Measurements from ENCODE around the gene HSD17B14.

HSD17B14 gene

GRCh38 chr19:48822514-48822913 lies 13.8 kb downstream of the HSD17B14 start:
- DNase-seq: no peak

- DNase-seq: no peak
Observed at GRCh38 chr19:48821633-48822032, 14.7 kb downstream of the HSD17B14 start.

DNA sequence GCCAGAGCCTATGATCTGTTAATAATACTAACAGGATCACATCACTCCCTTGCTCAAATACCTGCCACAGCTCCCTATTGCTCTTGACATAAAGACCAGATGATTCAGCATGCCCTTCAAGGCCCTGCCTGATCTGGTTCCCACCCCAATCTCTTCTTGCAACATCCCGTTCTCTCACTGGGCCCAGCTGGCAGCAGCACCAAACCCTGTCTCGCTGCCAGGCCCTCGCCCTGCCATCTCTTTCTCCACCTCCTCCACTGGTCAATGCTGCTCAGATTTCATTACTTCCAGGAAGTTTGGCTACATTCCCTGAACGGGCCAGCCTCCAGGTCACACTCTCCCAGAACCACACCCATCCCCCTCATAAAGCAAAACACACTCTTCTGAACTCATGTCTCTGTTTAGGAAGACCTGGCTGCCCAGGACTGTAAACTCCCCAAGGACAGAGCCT lies 16.9 kb downstream of the HSD17B14 start:
- no peak for DNase-seq

DNA sequence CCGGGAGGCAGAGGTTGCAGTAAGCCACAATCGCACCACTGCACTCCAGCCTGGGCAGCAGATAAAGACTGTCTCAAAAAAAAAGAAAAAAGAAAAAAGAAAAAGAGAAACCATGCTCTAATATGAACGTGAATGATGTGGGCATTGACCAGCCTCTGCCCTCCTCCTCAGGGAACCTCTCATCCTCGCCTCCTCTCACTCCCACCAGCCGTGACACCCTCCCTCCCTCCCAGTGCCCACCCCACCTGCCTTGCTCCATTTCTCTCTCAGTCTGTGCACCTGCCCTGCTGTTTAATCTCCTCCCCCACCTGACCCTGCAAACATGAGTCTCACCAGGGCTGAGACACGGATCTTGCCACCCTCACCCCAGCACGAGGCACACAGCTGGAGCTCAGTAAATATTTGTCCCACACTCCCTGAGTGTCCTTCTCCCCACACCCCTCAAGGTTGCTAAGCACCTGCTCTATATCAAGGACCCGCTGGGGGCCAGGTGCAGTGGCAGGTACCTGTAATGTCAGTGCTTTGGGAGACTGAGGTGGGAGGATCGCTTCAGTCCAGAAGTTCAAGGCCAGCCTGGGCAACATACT lies 18.0 kb downstream of the HSD17B14 start:
- DNase-seq: no peak

DNA sequence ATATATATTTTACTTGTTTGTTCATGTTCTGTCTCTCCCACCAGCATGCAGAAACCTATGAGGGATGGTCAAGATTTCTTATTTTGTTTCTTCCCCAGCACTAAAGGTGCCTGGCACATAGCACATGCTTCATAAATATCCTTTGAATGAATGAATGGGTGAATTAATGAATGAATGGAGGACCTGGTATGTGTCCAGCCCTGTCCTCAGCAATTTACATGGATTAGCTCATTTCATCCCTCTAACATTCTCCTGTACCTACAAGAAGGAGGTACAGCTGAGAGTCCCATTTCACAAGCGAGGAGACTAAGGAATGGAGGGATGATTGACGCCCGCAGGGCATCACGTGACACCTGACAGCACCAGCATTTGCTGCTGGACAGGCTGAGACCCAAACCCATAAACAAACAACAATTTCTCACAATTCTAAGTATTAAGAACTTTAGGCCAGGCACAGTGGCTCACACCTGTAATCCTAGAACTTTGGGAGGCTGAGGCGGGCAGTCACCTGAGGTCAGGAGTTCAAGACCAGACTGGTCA lies 18.6 kb downstream of the HSD17B14 start:
- no peak for DNase-seq

DNA sequence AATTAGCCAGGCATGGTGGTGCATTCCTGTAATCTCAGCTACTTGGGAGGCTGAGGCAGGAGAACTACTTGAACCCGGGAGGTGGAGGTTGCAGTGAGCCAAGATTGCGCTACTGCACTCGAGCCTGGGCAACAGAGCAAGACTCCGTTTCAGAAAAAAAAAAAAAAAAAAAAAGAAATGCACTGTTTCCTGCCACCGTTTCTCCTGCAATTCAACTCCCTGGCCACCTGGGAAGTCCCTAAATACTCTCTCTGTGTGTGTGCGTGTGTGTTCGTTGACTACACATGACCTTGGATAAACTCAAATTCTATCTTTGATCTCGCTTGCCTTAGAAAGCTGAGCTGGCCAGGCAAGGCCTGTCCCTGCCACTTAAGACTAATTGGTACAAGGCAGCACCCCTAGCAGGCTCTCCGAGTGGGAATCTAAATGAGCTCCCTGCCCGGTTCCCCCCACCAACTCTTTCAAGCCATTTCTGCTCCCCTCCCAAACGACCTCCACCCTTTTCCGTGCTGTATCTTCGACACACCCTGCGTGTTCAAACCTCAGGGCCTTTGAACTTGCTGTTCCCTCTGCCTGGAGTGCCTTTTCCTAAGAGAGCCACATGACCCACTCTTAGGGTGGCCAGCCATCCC lies 20.3 kb downstream of the HSD17B14 start:
- DNase-seq: no peak

DNA sequence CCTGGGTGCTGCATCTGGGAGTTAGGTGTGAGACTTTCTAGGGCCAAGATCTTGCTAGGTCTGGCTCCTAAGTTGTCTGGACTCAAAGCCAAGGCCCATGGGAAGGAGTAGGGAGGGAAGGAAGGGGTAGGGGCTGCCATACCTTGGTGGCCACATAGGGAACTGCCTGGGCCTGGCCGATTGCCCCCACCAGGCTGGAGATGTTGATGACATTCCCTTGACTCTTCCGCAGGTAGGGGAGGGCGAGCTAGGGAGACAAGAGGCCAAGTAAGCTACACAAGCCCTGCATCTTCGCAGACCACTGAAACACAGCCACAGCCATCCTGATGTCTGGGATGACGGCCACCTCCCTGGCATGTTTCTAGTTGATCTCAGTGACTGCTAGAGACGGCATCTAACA lies 21.4 kb downstream of the HSD17B14 start:
- DNase-seq: no peak

GRCh38 chr19:48813123-48813913 lies 23.0 kb downstream of the HSD17B14 start:
- no peak for DNase-seq

DNA sequence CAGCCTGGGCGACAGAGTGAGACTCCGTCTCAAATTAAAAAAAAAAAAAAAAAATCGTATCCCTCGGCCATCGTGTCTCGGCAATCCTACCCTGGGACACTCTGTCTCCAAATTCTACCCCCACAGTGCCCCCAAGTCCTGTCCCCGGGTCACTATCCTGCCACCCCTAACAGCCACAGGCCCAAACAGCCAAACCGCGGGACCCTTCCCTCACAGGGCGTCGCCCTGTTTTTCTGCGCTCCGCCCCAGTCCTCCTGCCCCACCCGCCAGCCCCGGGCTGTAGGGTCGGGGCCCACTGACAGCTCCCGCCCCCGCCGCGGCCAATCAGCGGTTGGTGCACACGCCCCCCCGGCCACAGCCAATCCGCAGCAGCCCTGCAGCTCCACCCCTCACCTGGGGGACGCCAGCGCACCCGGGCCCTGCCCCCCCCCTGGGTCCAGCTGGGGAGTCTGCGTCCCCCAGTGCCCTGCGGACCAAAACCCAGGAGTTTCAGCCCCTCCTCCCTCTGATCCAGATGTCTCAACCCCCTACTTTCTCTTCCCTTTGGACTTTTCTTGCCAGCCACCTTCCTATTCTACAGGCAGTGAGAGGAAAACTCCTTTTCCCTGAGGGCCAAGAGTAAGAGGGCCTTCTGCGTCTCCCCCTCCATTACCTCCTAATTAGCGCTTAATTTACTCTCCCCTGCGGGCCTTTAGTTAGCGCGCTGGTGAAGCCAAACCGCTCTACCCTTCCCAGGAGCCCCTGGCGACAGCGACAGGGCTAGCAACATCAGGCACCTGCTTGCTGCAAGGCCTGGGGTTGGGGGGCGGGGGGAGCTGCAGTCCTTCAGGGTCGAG lies 24.0 kb downstream of the HSD17B14 start:
- DNase-seq: peak; percentile 83

DNA sequence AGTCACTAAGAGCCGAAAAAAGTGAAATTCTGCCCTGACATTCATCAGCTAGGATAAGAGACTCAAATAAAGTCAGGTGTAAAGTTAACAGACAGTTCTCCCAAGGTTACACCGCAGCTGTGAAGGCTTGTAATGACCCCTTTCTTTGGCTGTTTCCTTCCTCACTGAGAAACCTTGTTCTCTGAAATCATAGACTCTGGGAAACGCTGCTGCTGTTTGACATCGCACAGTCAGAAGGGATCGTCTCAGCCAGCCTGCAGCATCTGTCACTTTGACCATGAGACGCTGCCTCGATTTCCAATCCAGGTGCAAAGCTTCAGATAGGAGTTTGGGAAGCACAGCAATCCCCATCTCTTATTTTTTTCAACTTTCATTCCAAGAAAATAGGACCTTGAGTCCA lies 26.1 kb downstream of the HSD17B14 start:
- DNase-seq: no peak

- DNase-seq: no peak
Observed at GRCh38 chr19:48807590-48808308, 28.5 kb downstream of the HSD17B14 start.

DNA sequence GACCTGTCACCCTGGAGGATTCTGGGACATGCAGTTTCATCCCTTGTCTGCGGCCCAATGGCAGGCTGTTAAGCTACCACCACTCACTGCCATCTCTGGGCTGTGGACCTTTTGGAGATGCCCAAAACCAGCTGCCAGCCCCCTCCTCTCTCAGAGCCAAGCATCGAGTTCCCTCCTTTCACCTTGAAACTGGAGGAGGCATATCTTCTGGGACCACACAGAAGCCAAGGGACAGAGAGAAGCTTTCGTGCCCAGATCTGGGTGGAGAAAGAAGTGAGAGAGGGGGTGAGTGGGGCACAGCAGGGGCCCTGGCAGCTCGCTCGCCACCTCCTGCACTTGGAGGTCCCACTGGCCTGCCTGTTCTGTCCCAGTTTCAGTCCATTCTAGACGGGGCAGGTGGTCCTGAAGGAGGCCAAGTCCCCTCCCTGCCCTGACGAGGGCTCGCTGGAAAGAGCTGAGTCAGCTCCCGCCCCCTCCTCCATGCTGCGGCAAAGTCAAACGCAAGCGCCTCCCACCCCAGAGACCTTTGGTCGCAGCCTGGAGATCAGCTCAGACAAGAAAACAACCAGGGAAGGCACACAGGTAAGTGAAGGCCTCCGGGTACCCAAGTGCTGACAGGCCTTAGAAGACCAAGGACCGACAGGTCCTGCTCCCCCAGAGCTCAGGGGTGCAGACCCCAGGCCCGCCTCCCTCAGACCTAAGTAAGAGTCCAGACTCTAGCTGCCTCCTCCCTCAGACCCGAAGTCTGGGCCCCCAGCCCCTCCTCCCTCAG lies 29.3 kb downstream of the HSD17B14 start:
- peak; percentile 49 for DNase-seq

DNA sequence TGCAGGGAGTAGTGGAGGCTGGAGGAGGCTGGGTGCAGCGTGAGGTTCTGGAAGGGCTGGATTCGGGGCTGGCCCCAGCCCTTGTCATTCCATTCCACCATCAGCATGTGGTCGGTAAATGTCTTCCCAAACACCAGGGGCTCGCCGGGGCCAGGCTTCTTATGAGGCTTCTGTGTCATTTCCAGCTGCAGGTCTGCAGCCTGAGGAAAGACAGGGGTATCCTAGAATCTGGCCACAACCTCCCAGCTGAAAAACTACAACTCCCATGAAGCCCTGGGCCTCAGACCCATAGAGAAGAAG lies 29.8 kb downstream of the HSD17B14 start:
- no peak for DNase-seq

DNA sequence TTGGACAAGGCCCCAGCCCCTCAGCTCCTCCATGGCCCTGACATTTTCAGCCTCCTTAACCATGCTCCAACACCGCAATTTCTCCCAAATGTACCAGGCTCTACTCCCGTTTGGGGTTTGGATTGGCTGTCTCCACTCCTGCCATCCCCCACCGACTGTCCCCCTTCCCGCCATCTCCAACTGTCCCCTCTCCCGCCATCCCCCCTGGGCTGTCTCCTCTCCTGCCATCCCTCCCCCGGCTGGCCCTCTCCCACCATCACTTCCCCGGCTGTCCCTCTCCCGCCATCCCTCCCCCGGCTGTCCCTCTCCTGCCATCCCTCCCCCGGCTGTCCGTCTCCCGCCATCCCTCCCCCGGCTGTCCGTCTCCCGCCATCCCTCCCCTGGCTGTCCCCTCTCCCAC lies 30.8 kb downstream of the HSD17B14 start:
- no peak for DNase-seq

GRCh38 chr19:48804496-48804895 lies 31.8 kb downstream of the HSD17B14 start:
- no peak for DNase-seq

DNA sequence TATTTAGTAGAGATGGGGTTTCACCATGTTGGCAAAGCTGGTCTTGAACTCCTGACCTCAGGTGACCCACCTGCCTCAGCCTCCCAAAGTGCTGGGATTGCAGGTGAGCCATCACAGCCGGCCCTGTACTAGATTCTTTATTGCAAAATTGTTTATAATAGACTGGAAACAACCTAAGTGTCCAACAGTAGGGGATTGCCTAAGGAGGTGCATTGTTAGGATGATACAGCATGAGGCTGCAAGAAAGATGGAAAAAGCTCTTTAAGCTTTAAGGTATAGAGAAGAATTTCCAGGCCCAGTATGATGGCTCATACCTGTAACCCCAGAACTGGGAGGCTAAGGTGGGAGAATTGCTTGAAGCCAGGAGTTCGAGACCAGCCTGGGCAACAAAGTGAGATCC lies 33.7 kb downstream of the HSD17B14 start:
- no peak for DNase-seq

GRCh38 chr19:48799358-48800300 lies 36.7 kb downstream of the HSD17B14 start:
- DNase-seq: no peak

- DNase-seq: no peak
Observed at GRCh38 chr19:48798937-48799336, 37.4 kb downstream of the HSD17B14 start.

DNA sequence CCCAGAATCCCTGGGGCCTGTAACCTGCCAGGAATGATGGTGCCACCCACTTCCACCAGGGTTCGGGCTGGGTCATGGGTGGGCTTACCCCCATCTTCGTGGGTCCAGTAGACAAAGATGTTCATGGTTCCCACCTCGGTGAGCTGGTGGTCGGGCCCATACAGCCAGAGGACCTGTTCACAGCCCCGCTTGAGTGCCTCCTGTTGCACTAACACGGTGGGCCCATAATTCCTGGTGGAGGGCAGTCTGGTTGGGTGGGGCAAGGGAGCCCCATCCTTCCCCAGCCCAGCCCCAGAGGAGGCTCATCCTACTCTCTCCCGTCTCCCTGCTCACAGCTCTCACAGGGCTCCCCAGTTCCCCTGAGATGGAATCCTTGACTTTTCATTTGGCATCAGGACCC lies 39.2 kb downstream of the HSD17B14 start:
- DNase-seq: no peak

- no peak for DNase-seq
Observed at GRCh38 chr19:48796298-48797083, 39.8 kb downstream of the HSD17B14 start.

Data from stimulated activated CD4-positive, alpha-beta T cell treated with anti-CD3 and anti-CD28 coated beads, Interleukin-15, amount 100 ng/mL, for 24 hours (primary cell).